Stimulated activated CD8-positive, alpha-beta memory T cell treated with anti-CD3 and anti-CD28 coated beads, Interleukin-7, amount 100 ng/mL, for 24 hours (primary cell): ENCODE data around the gene ATP11A.
"Not testable (repeated sequence)": the region's sequence is repeated elsewhere in the genome, so short reads cannot be mapped to it uniquely, and the experiment has no call there.

Experiments
- DNase-seq: peaks from one replicate; pipeline ENCODE4 v3.0.0-alpha.2; 2020; ENCODE audit warnings: low read depth

Gene ATP11A

GRCh38 chr13:112670864-112671263, 19.0 kb upstream of the ATP11A start:
- no peak for DNase-seq

- no peak for DNase-seq
These were observed 18.5 kb upstream of the ATP11A start for GRCh38 chr13:112671359-112671758.

- no peak for DNase-seq
These were observed 17.1 kb upstream of the ATP11A start for GRCh38 chr13:112672651-112673284.

- DNase-seq, result no peak
These were observed 15.1 kb upstream of the ATP11A start for GRCh38 chr13:112674412-112675365.

GRCh38 chr13:112675366-112675756, 14.5 kb upstream of the ATP11A start:
- DNase-seq, result no peak

- DNase-seq, result not testable (repeated sequence)
These were observed 12.3 kb upstream of the ATP11A start for GRCh38 chr13:112677421-112677962.

- DNase-seq, result no peak
These were observed 10.5 kb upstream of the ATP11A start for GRCh38 chr13:112679381-112679780.

GRCh38 chr13:112679932-112680677, 9.7 kb upstream of the ATP11A start:
- DNase-seq, result no peak

GRCh38 chr13:112680741-112681360, 9.0 kb upstream of the ATP11A start:
- DNase-seq, result no peak

GRCh38 chr13:112683581-112683980, 6.3 kb upstream of the ATP11A start:
- DNase-seq, result no peak

GRCh38 chr13:112684071-112684845, 5.6 kb upstream of the ATP11A start:
- no peak for DNase-seq

- not testable (repeated sequence) for DNase-seq
These were observed 4.5 kb upstream of the ATP11A start for GRCh38 chr13:112685189-112685805.

- DNase-seq, result no peak
These were observed 3.9 kb upstream of the ATP11A start for GRCh38 chr13:112685896-112686295.

- DNase-seq, result no peak
These were observed 3.5 kb upstream of the ATP11A start for GRCh38 chr13:112686364-112686763.

GRCh38 chr13:112686987-112687386, 2.9 kb upstream of the ATP11A start:
- DNase-seq, result no peak

- no peak for DNase-seq
These were observed 1.8 kb upstream of the ATP11A start for GRCh38 chr13:112687836-112688559.

GRCh38 chr13:112688560-112689302, 1.1 kb upstream of the ATP11A start:
- DNase-seq, result no peak

GRCh38 chr13:112690283-112690929, 568 bp downstream of the ATP11A start:
- DNase-seq, result no peak

GRCh38 chr13:112692104-112692503, 2.3 kb downstream of the ATP11A start:
- no peak for DNase-seq
